H1 (cell line): ENCODE measurements around the gene SAMD7.

Experiments
- ATF2 ChIP-seq: IDR thresholded peaks from 2 replicates; pipeline ENCODE4 v1.6.1; 2012; ENCODE audit warnings: low read length, inconsistent platforms
- BACH1 ChIP-seq: IDR thresholded peaks from 2 replicates; pipeline ENCODE4 v1.6.1; 2012; ENCODE audit warnings: low read length, improper control_type of control experiment
- CBX5 ChIP-seq: fragments of 300-800, 300-1000 bp; sonication (generic); IDR thresholded peaks from 2 replicates; pipeline ENCODE4 v1.7.1; 2016; ENCODE audit warnings: antibody characterized with exemption, low read length, low read depth
- CHD1 ChIP-seq: IDR thresholded peaks from 2 replicates; pipeline ENCODE4 v1.6.1; 2012; ENCODE audit warnings: low read depth, low read length, improper control_type of control experiment
- CTCF ChIP-seq, 3 experiments: IDR thresholded peaks; 1 replicate in 2 of 3; 2 replicates in 1 of 3; pipeline versions ENCODE4 v1.5.1 to v1.6.1; 2011; ENCODE audit warnings: low read length in 3 of 3, mild to moderate bottlenecking in 3 of 3, inconsistent platforms in 2 of 3, low read depth in 1 of 3, moderate library complexity in 1 of 3; ENCODE audit not compliant: insufficient read depth in 1 of 3; ENCODE audit errors: control extremely low read depth in 1 of 3
- EP300 ChIP-seq, 2 experiments: IDR thresholded peaks; 1 replicate in 1 of 2; 2 replicates in 1 of 2; pipeline ENCODE4 v1.6.1; 2011 to 2012; ENCODE audit warnings: low read depth in 2 of 2, low read length in 2 of 2, mild to moderate bottlenecking in 2 of 2, borderline replicate concordance in 1 of 2, inconsistent platforms in 1 of 2, moderate library complexity in 1 of 2
- HDAC2 ChIP-seq, 2 experiments: fragments of 300-600 bp in 1 of 2; sonication (generic) in 1 of 2; IDR thresholded peaks; 2 replicates each; pipeline ENCODE4 v1.6.1; 2011 to 2012; ENCODE audit warnings: low read depth in 2 of 2, low read length in 2 of 2, mild to moderate bottlenecking in 2 of 2, moderate library complexity in 2 of 2, borderline replicate concordance in 1 of 2, inconsistent platforms in 1 of 2
- POLR2A ChIP-seq, 2 experiments: IDR thresholded peaks; 1 replicate in 1 of 2; 2 replicates in 1 of 2; pipeline ENCODE4 v1.6.1; 2011; ENCODE audit warnings: low read depth in 2 of 2, low read length in 2 of 2, mild to moderate bottlenecking in 2 of 2; ENCODE audit errors: control extremely low read depth in 1 of 2
- TAF1 ChIP-seq: IDR thresholded peaks from 2 replicates; pipeline ENCODE4 v1.6.1; 2011; ENCODE audit warnings: mild to moderate bottlenecking, low read depth, low read length
- YY1 ChIP-seq: IDR thresholded peaks from 2 replicates; pipeline ENCODE4 v1.6.1; 2011; ENCODE audit warnings: low read depth, mild to moderate bottlenecking, low read length

- TF ChIP-seq ATF2, result no peak
- no peak for TF ChIP-seq YY1
- TF ChIP-seq CBX5, result no peak
- TF ChIP-seq TAF1, result no peak
- TF ChIP-seq CTCF (IDR thresholded peaks at IDR 0.05; ENCODE audit: control extremely low read depth in 1 of 3, insufficient read depth in 1 of 3, low read depth in 1 of 3, low read length in 3 of 3), result peak; percentile 62 to 95 (median 78)
- TF ChIP-seq BACH1, result no peak
- TF ChIP-seq EP300 (IDR thresholded peaks at IDR 0.05; ENCODE audit: borderline replicate concordance in 1 of 2, low read depth in 2 of 2, low read length in 2 of 2), result no peak
- TF ChIP-seq CHD1, result no peak
- no peak for TF ChIP-seq POLR2A (IDR thresholded peaks at IDR 0.05; ENCODE audit: control extremely low read depth in 1 of 2, low read depth in 2 of 2, low read length in 2 of 2)
- TF ChIP-seq HDAC2 (IDR thresholded peaks at IDR 0.05; ENCODE audit: borderline replicate concordance in 1 of 2, low read depth in 2 of 2, low read length in 2 of 2), result no peak
These were observed 47.9 kb upstream of the SAMD7 start for GRCh38 chr3:169863458-169863899.
